K562 (cell line): ENCODE measurements around the gene TRIP11. TPM values are rescaled to one million over a fixed set of nuclear protein-coding genes. Genes with fewer than 3 reads are reported as not detected.

Experiments used
- CEBPZ ChIP-seq: fragments of 150-350 bp; IDR thresholded peaks from 2 replicates; pipeline ENCODE4 v1.6.1; 2014; ENCODE audit warnings: low read depth, mild to moderate bottlenecking, low read length, borderline replicate concordance
- EGR1 ChIP-seq: fragments of 450-650 bp; conservative IDR thresholded peaks from 2 replicates; pipeline ENCODE4 v1.6.1; 2017; ENCODE audit warnings: mild to moderate bottlenecking
- ESRRA ChIP-seq: fragments of 450-650 bp; IDR thresholded peaks from 2 replicates; pipeline ENCODE4 v1.6.1; 2014; ENCODE audit warnings: low read depth, mild to moderate bottlenecking, moderate library complexity, borderline replicate concordance
- ETS1 ChIP-seq: conservative IDR thresholded peaks from 2 replicates; pipeline ENCODE4 v1.6.1; 2011; ENCODE audit warnings: low read depth, mild to moderate bottlenecking, low read length; ENCODE audit not compliant: control insufficient read depth
- HOXB6 ChIP-seq: fragments of 250-450 bp; sonication (Bioruptor Pico); IDR thresholded peaks from 2 replicates; pipeline ENCODE4 v1.5.1; 2022; ENCODE audit warnings: mild to moderate bottlenecking, borderline replicate concordance
- MEIS2 ChIP-seq: fragments of 450-650 bp; IDR thresholded peaks from 2 replicates; pipeline ENCODE4 v1.6.1; 2014; ENCODE audit warnings: mild to moderate bottlenecking; ENCODE audit not compliant: partially characterized antibody
- NCOA2 ChIP-seq, 2 experiments: fragments of 450-650 bp; IDR thresholded peaks; 2 replicates each; pipeline ENCODE4 v1.6.1; 2018; ENCODE audit warnings: mild to moderate bottlenecking in 2 of 2, moderate library complexity in 1 of 2; ENCODE audit not compliant: partially characterized antibody in 2 of 2
- NCOA4 ChIP-seq: fragments of 450-650 bp; IDR thresholded peaks from 2 replicates; pipeline ENCODE4 v1.6.1; 2018; ENCODE audit warnings: mild to moderate bottlenecking; ENCODE audit not compliant: partially characterized antibody
- NELFE ChIP-seq: IDR thresholded peaks from 2 replicates; pipeline ENCODE4 v1.6.1; 2011; ENCODE audit warnings: mild to moderate bottlenecking; ENCODE audit not compliant: insufficient read depth, insufficient read length
- NR3C1 ChIP-seq: sonication (generic); formaldehyde crosslinking; IDR thresholded peaks from 2 replicates; pipeline ENCODE4 v1.8.1; 2022; ENCODE audit warnings: missing genetic modification reagents
- PBX2 ChIP-seq, 2 experiments: IDR thresholded peaks in 1 of 2; conservative IDR thresholded peaks in 1 of 2; 2 replicates each; pipeline ENCODE4 v1.6.1; 2016; ENCODE audit warnings: low read depth in 2 of 2, mild to moderate bottlenecking in 1 of 2, missing compliant biosample characterization in 1 of 2, missing genetic modification characterization in 1 of 2, moderate library complexity in 1 of 2
- PHF8 ChIP-seq: fragments of 200-600 bp; sonication (generic); IDR thresholded peaks from 2 replicates; pipeline ENCODE4 v1.6.1; 2012; ENCODE audit warnings: mixed run types, mild to moderate bottlenecking, inconsistent platforms, low read length, moderate library complexity, borderline replicate concordance
- RFX7 ChIP-seq: fragments of 250-450 bp; sonication (Bioruptor Pico); IDR thresholded peaks from 2 replicates; pipeline ENCODE4 v1.5.1; 2021; ENCODE audit warnings: mild to moderate bottlenecking
- SMAD2 ChIP-seq: fragments of 150-350 bp; IDR thresholded peaks from 2 replicates; pipeline ENCODE4 v1.6.1; 2014; ENCODE audit warnings: low read depth, mild to moderate bottlenecking, low read length
- SP2 ChIP-seq: IDR thresholded peaks from 2 replicates; pipeline ENCODE4 v1.6.1; 2011; ENCODE audit warnings: mild to moderate bottlenecking, low read depth, low read length, moderate library complexity; ENCODE audit not compliant: poor library complexity, severe bottlenecking; ENCODE audit errors: extremely low read depth
- SRSF7 ChIP-seq: fragments of 200-400 bp; formaldehyde crosslinking; optimal IDR thresholded peaks from 2 replicates; pipeline ENCODE3; 2017; ENCODE audit warnings: mild to moderate bottlenecking, low read depth, low read length
- STAT5A ChIP-seq: IDR thresholded peaks from 2 replicates; pipeline ENCODE4 v1.6.1; 2012; ENCODE audit warnings: low read length, inconsistent platforms, borderline replicate concordance
- TAL1 ChIP-seq: fragments of 450-650 bp; IDR thresholded peaks from 2 replicates; pipeline ENCODE4 v1.6.1; 2016; ENCODE audit warnings: mild to moderate bottlenecking
- ZFP36 ChIP-seq: fragments of 150-350 bp; IDR thresholded peaks from 2 replicates; pipeline ENCODE4 v1.6.1; 2018; ENCODE audit warnings: low read length, low read depth; ENCODE audit not compliant: partially characterized antibody
- ZNF253 ChIP-seq: fragments of 250-450 bp; sonication (Bioruptor Pico); conservative IDR thresholded peaks from 2 replicates; pipeline ENCODE4 v1.6.1; 2021; ENCODE audit warnings: mild to moderate bottlenecking
- ZNF41 ChIP-seq: fragments of 250-450 bp; sonication (Bioruptor Pico); conservative IDR thresholded peaks from 2 replicates; pipeline ENCODE4 v1.4.0; 2020; ENCODE audit warnings: mild to moderate bottlenecking
- ZNF830 ChIP-seq: fragments of 250-450 bp; sonication (Bioruptor Pico); IDR thresholded peaks from 2 replicates; pipeline ENCODE4 v1.5.0; 2021; ENCODE audit warnings: mild to moderate bottlenecking
- polyA plus RNA-seq, 8 experiments: library from polyadenylated mRNA; depleted of rRNA in 4 of 8; stranded (reverse) in 5 of 8; unstranded in 3 of 8; fragments of >200 nt; fragmentation: Nextera tagmentation in 2 of 8; fragmentation: Illumina TruSeq in 1 of 8; extraction: Ambion mirVana in 2 of 8; extraction: Trizol in 1 of 8; gene quantifications; 2 replicates each; pipeline versions ENCODE4 v1.2.1 to v1.2.3, GENCODE V29; 2011 to 2014; ENCODE audit warnings: inconsistent platforms in 1 of 8, missing spikeins in 1 of 8
- total RNA-seq, 7 experiments: library from RNA; depleted of rRNA in 6 of 7; stranded (reverse); fragments of >200 nt in 6 of 7; fragmentation: Illumina TruSeq in 2 of 7; extraction: Trizol in 2 of 7; gene quantifications; 2 replicates each; pipeline versions ENCODE4 v1.2.1 to v1.2.3, GENCODE V29; 2011 to 2021; ENCODE audit warnings: low replicate concordance in 1 of 7

The TRIP11 gene
- total and polyA plus RNA-seq, 9 of the 15 experiments (the other 6 are each of a cell fraction or from before 2014, with no cell fraction given) = 4.0 to 20.0 (median 10.9) TPM

GRCh38 chr14:92039063-92039718, 668 bp downstream of the TRIP11 start (continued):
- TF ChIP-seq ESRRA = no peak
- TF ChIP-seq PHF8 = no peak
- TF ChIP-seq NCOA4 = no peak
- no peak for TF ChIP-seq NR3C1 (CRISPR knock-in tag)
- TF ChIP-seq PBX2 (CRISPR knock-in tag; IDR thresholded peaks at IDR 0.05; ENCODE audit: low read depth) = no peak
- TF ChIP-seq PBX2 (tag; conservative IDR thresholded peaks at IDR 0.05; ENCODE audit: low read depth) = 0 out of 2 replicates have a peak, but pooled peaks have one; percentile 12
- no peak for TF ChIP-seq TAL1
- TF ChIP-seq MEIS2 = no peak
- TF ChIP-seq ZFP36 = no peak
- TF ChIP-seq STAT5A = no peak
- no peak for TF ChIP-seq RFX7 (CRISPR knock-in tag)
- TF ChIP-seq NCOA2 (IDR thresholded peaks at IDR 0.05; ENCODE audit: partially characterized antibody in 2 of 2) = no peak
- no peak for TF ChIP-seq ZNF41 (CRISPR knock-in tag)
- TF ChIP-seq ZNF830 (CRISPR knock-in tag) = no peak
- TF ChIP-seq ZNF253 = no peak
- no peak for TF ChIP-seq SRSF7
- TF ChIP-seq ETS1 = no peak
- no peak for TF ChIP-seq SMAD2
- no peak for TF ChIP-seq HOXB6 (CRISPR knock-in tag)
- TF ChIP-seq SP2 = no peak
- TF ChIP-seq CEBPZ = no peak
- TF ChIP-seq NELFE = no peak
- peak; percentile 22; the same call in 1 of the 2 replicates for TF ChIP-seq EGR1
